C4-2B (cell line): ENCODE measurements around the gene GPR135.
"Not testable (repeated sequence)": the region's sequence is repeated elsewhere in the genome, so short reads cannot be mapped to it uniquely, and the experiment has no call there.

Source experiments
- H3K27ac ChIP-seq: fragments of 450-650 bp; 2 replicates; pipeline ENCODE4 v1.5.1; 2017
- CTCF ChIP-seq: fragments of 450-650 bp; conservative IDR thresholded peaks from 2 replicates; pipeline ENCODE4 v1.5.1; 2017; ENCODE audit warnings: mild to moderate bottlenecking
- ZFX ChIP-seq: fragments of 450-650 bp; IDR thresholded peaks from 2 replicates; pipeline ENCODE4 v1.6.1; 2017

The GPR135 gene

DNA sequence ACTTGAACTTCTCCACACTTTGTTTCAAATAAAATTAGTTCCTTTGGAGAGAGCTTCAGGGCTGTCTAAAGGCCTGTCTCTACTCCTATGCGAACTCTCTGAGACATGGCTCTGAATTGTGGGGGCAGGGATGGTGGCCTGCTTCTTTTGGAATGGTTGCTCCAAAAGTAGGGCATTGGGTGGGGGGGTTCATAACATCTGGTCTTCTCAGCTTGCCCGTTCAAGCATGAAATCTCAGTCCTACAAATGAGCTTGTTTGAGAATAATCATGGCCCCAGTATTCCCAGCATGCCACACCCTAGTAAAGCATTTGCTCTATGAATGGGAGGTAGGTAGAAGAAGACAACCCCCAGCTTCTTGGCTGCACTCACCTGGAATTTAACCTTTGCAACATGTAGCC is 6.7 kb downstream of the GPR135 start:
- no peak for TF ChIP-seq ZFX
- no peak for TF ChIP-seq CTCF
- no peak overlapping the region for H3K27ac ChIP-seq

- no peak overlapping the region for H3K27ac ChIP-seq
- no peak for TF ChIP-seq CTCF
- TF ChIP-seq ZFX, result no peak
Measured at GRCh38 chr14:59455411-59455810, 9.8 kb downstream of the GPR135 start.

DNA sequence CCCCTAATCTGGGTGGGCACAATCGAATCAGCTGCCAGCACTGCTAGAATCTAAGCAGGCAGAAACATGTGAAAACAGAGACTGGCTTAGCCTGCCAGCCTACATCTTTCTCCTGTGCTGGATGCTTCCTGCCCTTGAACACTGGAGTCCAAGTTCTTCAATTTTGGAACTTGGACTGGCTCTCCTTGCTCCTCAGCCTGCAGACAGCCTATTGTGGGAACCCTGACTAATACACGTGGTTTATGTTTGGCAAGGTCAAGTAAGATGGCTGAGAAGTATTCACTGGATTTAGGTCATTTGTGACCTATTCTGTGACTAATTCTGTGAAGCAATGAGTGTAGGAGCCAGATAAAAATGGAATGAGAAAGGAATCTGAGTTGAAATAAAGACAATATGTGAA is 11.0 kb downstream of the GPR135 start:
- no peak overlapping the region for H3K27ac ChIP-seq
- TF ChIP-seq ZFX (no peak), CTCF (no peak)

DNA sequence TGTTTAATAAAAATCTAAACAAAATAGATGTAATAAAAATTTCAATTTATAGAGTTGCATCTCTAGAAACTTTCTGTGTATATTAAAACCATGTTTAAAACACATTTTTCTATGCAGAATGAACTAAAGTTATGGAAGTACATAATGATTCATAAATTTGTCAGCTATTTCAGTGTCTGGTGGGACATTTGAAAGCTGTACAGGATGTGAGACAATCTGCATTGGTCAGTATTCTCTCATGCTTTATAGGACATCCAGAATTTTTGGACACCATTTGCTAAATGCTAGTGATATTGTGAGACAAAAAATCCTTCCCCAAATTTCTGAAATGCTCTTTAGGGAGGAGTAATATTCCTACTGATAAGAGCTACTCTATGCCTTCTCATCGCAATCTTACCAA is 13.3 kb downstream of the GPR135 start:
- H3K27ac ChIP-seq, result no peak overlapping the region
- TF ChIP-seq CTCF (no peak), ZFX (no peak)

DNA sequence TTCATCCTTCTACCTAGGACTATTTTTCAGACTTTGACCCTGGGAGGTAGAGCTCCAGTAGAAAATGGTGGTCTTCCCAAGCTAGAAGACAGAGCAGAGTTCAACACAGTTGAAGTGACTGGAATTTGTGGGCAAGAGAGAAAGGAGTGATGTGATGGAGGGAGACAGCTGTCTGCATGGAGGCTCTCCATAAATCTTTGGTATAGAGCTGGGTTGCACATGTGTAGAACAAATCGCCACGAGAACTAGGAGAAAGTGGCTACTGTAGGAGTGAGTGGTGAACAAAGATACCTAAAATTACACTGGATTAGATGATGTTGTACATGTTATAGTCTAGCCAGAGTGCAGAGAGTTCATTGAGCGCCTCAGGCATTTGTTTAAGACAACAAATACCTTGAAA is 14.5 kb downstream of the GPR135 start:
- TF ChIP-seq CTCF (no peak), ZFX (no peak)
- no peak overlapping the region for H3K27ac ChIP-seq

- not testable (repeated sequence) for H3K27ac ChIP-seq
Measured at GRCh38 chr14:59448673-59449072, 16.5 kb downstream of the GPR135 start.

GRCh38 chr14:59439256-59439965 is 25.8 kb downstream of the GPR135 start:
- H3K27ac ChIP-seq, result no peak overlapping the region
- TF ChIP-seq CTCF (no peak), ZFX (no peak)

DNA sequence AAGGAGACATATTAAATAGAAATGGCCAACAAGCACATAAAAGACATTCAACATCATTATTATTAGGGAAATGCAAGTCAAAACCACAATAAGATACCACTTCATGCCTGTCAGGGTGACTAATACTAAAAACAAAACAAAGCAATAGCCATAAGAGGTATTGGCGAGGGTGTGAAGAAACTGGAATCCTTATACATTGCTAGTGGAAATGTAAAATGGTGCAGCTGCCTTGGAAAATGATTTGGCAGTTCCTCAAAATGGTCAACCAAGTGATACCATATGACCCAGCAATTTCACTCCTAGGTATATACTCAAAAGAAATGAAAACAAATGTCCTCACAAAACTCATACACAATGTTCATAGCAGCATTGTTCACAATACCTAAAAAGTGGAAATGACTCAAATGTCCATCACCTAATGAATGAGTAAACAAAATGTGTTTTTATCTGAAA is 27.0 kb downstream of the GPR135 start:
- no peak overlapping the region for H3K27ac ChIP-seq
- TF ChIP-seq CTCF (no peak), ZFX (no peak)
